Breast epithelium (tissue), 3 donors: ENCODE results near the gene GALK1.

Experiments used
- POLR2A ChIP-seq: fragments of 450-650 bp; IDR thresholded peaks from one replicate; pipeline ENCODE4 v1.6.1; 2016; ENCODE audit warnings: antibody characterized with exemption, mild to moderate bottlenecking, moderate library complexity
- TF ChIP-seq, protein P1 (sequence below), 3 donors: fragments of 450-650 bp; IDR thresholded peaks; one replicate each; pipeline ENCODE4 v1.5.1; 2016 to 2017; ENCODE audit warnings: antibody characterized with exemption in 3 of 3, mild to moderate bottlenecking in 3 of 3, moderate library complexity in 3 of 3

DNA sequence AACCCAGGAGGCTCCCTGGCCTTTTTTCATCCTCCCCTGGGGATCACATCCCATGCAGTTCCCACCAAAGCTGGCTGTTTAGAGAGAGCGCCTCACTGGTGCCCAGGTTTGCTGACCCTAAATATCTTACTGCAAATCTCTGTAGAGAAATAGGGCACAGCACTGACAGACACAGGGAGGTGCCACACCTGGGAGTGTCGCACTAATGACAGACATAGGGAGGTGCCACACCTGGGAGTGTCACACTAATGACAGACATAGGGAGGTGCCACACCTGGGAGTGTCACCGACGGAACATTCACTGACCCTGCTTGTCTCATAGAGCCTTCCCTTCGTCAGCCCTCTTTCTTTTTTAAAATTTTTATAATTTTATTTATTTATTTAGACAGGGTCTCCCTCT, 45.2 kb upstream of the GALK1 start:
- TF ChIP-seq, protein P1, sequence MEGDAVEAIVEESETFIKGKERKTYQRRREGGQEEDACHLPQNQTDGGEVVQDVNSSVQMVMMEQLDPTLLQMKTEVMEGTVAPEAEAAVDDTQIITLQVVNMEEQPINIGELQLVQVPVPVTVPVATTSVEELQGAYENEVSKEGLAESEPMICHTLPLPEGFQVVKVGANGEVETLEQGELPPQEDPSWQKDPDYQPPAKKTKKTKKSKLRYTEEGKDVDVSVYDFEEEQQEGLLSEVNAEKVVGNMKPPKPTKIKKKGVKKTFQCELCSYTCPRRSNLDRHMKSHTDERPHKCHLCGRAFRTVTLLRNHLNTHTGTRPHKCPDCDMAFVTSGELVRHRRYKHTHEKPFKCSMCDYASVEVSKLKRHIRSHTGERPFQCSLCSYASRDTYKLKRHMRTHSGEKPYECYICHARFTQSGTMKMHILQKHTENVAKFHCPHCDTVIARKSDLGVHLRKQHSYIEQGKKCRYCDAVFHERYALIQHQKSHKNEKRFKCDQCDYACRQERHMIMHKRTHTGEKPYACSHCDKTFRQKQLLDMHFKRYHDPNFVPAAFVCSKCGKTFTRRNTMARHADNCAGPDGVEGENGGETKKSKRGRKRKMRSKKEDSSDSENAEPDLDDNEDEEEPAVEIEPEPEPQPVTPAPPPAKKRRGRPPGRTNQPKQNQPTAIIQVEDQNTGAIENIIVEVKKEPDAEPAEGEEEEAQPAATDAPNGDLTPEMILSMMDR (IDR thresholded peaks at IDR 0.05) = no peak
- TF ChIP-seq POLR2A = no peak
